DMS53 treated with DMSO at 0.1 percent for 48 hours (cell line): ENCODE measurements around the gene IL1B.

Experiments
- DNase-seq: peaks from one replicate; lab custom pipeline; 2025; ENCODE audit not compliant: unreplicated experiment; lab: John Stamatoyannopoulos, UW

Gene IL1B

GRCh38 chr2:112809112-112809511, 27.5 kb downstream of the IL1B start:
- DNase-seq = no peak

- no peak for DNase-seq
These were observed 29.3 kb downstream of the IL1B start for GRCh38 chr2:112807233-112807807.

- no peak for DNase-seq
These were observed 31.0 kb downstream of the IL1B start for GRCh38 chr2:112805542-112805941.

GRCh38 chr2:112803691-112804521, 32.7 kb downstream of the IL1B start:
- peak; percentile 29 for DNase-seq

- no peak for DNase-seq
These were observed 35.5 kb downstream of the IL1B start for GRCh38 chr2:112800881-112801583.

GRCh38 chr2:112798979-112799975, 37.3 kb downstream of the IL1B start:
- no peak for DNase-seq

- DNase-seq = no peak
These were observed 40.1 kb downstream of the IL1B start for GRCh38 chr2:112796486-112796885.

- DNase-seq = peak; percentile 72
These were observed 40.8 kb downstream of the IL1B start for GRCh38 chr2:112795774-112796173.

- DNase-seq = no peak
These were observed 41.7 kb downstream of the IL1B start for GRCh38 chr2:112794841-112795240.

- DNase-seq = peak; percentile 40
These were observed 42.3 kb downstream of the IL1B start for GRCh38 chr2:112794131-112794733.

GRCh38 chr2:112793449-112793978, 43.1 kb downstream of the IL1B start:
- no peak for DNase-seq

- DNase-seq = no peak
These were observed 44.2 kb downstream of the IL1B start for GRCh38 chr2:112792419-112792818.

- no peak for DNase-seq
These were observed 44.8 kb downstream of the IL1B start for GRCh38 chr2:112791693-112792230.

GRCh38 chr2:112791019-112791418, 45.6 kb downstream of the IL1B start:
- DNase-seq = no peak

GRCh38 chr2:112790305-112790704, 46.3 kb downstream of the IL1B start:
- DNase-seq = no peak

GRCh38 chr2:112789186-112789585, 47.4 kb downstream of the IL1B start:
- no peak for DNase-seq

GRCh38 chr2:112788653-112789052, 47.9 kb downstream of the IL1B start:
- no peak for DNase-seq

- no peak for DNase-seq
These were observed 48.7 kb downstream of the IL1B start for GRCh38 chr2:112787729-112788393.

- no peak for DNase-seq
These were observed 49.3 kb downstream of the IL1B start for GRCh38 chr2:112787294-112787693.
